ENCODE data around the gene GALNT17. TPM values are rescaled to one million over a fixed set of nuclear protein-coding genes. Genes with fewer than 3 reads are reported as not detected.
"Not testable (repeated sequence)": the region's sequence is repeated elsewhere in the genome, so short reads cannot be mapped to it uniquely, and the experiment has no call there.

GALNT17 gene
- total RNA-seq, 2 experiments from 2014 or later, result not detected

DNA sequence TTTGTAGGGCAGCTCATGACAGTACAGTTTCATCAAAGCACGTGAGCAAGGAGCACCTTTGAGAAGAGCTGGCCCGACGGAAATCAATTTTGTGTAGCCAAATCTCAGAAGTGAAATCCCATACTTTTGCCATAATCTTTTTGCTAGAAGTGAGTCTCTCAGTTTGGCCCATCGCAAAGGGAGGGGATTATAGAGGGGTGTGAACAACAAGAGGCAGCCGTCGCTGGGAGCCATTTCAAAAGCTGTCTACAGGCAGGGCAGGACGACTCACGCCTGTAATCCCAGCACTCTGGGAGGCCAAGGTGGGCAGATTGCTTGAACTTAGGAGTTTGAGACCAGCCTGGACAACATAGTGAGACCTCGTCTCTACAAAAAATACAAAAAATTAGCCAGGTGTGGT lies 599.8 kb downstream of the GALNT17 start:
- Mint-ChIP-seq H3K9me3 (ENCODE audit: low read depth) (peaks cover 4% of the 10 kb centered on the region), H3K4me1 (no peaks in the 10 kb centered on the region), H3K36me3 (no peaks in the 10 kb centered on the region), H3K27me3 (no peaks in the 10 kb centered on the region), H3K27ac (no peak overlapping the region), H3K4me3 (no peak overlapping the region)
- no peak for ATAC-seq
- CTCF ChIA-PET, result interaction anchor here (0.6 to 0.9 kb wide), 2 partner anchors 494 to 902 kb away, joined by 3 read pairs; no protein-coding TSS in a partner anchor
- no peak for DNase-seq

- ATAC-seq, result no peak
- Mint-ChIP-seq H3K27me3 (no peaks in the 10 kb centered on the region), H3K27ac (no peak overlapping the region), H3K36me3 (no peaks in the 10 kb centered on the region), H3K9me3 (ENCODE audit: low read depth) (no peaks in the 10 kb centered on the region), H3K4me1 (no peaks in the 10 kb centered on the region), H3K4me3 (no peak overlapping the region)
- DNase-seq, result peak; percentile 62
- CTCF ChIA-PET, result interaction anchor here (0.8 to 3.2 kb wide), 7 partner anchors 11 to 904 kb away, joined by 3 to 19 read pairs (median 3); no protein-coding TSS in a partner anchor
Observed at GRCh38 chr7:71733107-71733870, 601.3 kb downstream of the GALNT17 start.

GRCh38 chr7:71735961-71736556 lies 604.1 kb downstream of the GALNT17 start:
- H3K4me3 Mint-ChIP-seq, result no peak overlapping the region
- no peaks in the 10 kb centered on the region for H3K4me1 Mint-ChIP-seq
- no peaks in the 10 kb centered on the region for H3K36me3 Mint-ChIP-seq
- DNase-seq (peak; percentile 45), ATAC-seq (no peak)
- CTCF ChIA-PET, result interaction anchor here (1.1 to 1.9 kb wide), 3 partner anchors 11 to 906 kb away, joined by 3 to 9 read pairs (median 5); no protein-coding TSS in a partner anchor
- H3K27me3 Mint-ChIP-seq, result no peaks in the 10 kb centered on the region
- no peaks in the 10 kb centered on the region for H3K9me3 Mint-ChIP-seq (ENCODE audit: low read depth)
- no peak overlapping the region for H3K27ac Mint-ChIP-seq

GRCh38 chr7:71737931-71738540 lies 606.1 kb downstream of the GALNT17 start:
- H3K36me3 Mint-ChIP-seq; H3K27me3 Mint-ChIP-seq; H3K9me3 Mint-ChIP-seq (ENCODE audit: low read depth); ATAC-seq; DNase-seq; H3K4me3 Mint-ChIP-seq; H3K27ac Mint-ChIP-seq; CTCF ChIA-PET; H3K4me1 Mint-ChIP-seq: not testable (repeated sequence)

- DNase-seq (no peak), ATAC-seq (no peak)
- no peak overlapping the region for H3K27ac Mint-ChIP-seq
- peaks cover 6% of the 10 kb centered on the region for H3K9me3 Mint-ChIP-seq (ENCODE audit: low read depth)
- CTCF ChIA-PET, result no interaction called here
- H3K27me3 Mint-ChIP-seq, result no peaks in the 10 kb centered on the region
- H3K4me1 Mint-ChIP-seq, result no peaks in the 10 kb centered on the region
- H3K4me3 Mint-ChIP-seq, result no peak overlapping the region
- no peaks in the 10 kb centered on the region for H3K36me3 Mint-ChIP-seq
Observed at GRCh38 chr7:71739520-71740173, 607.7 kb downstream of the GALNT17 start.

DNA sequence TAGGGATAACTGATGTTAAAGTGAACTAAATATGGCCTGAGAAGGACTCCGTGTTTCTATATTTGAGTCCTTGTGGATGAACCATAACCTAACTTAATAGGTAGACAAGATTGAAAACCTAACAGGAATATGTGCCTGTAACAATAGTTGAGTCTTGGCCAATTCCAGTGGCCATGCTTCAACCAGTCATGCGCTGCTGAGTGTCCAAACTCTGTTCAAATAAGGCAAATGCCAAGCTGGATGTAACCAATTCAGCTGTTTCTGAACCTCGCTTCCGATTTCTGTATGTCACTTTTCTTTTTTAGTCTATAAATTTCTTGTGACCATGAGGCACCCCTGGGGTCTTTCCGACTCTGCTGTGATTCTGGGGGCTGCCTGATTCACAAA lies 608.2 kb downstream of the GALNT17 start:
- no peak overlapping the region for H3K27ac Mint-ChIP-seq
- CTCF ChIA-PET, result no interaction called here

GRCh38 chr7:71746006-71746405 lies 614.1 kb downstream of the GALNT17 start:
- Mint-ChIP-seq H3K27ac (no peak overlapping the region), H3K9me3 (ENCODE audit: low read depth) (peaks cover 11% of the 10 kb centered on the region), H3K36me3 (no peaks in the 10 kb centered on the region), H3K4me3 (no peak overlapping the region), H3K27me3 (no peaks in the 10 kb centered on the region), H3K4me1 (no peaks in the 10 kb centered on the region)
- no peak for ATAC-seq
- CTCF ChIA-PET, result no interaction called here
- no peak for DNase-seq

More for the DNA sequence above, 608.2 kb downstream of the GALNT17 start:
- DNase-seq, result no peak
- no peaks in the 10 kb centered on the region for H3K36me3 Mint-ChIP-seq
- no peak for ATAC-seq
- no peaks in the 10 kb centered on the region for H3K27me3 Mint-ChIP-seq
- H3K4me1 Mint-ChIP-seq, result no peaks in the 10 kb centered on the region
- H3K4me3 Mint-ChIP-seq, result no peak overlapping the region
- peaks cover 6% of the 10 kb centered on the region for H3K9me3 Mint-ChIP-seq (ENCODE audit: low read depth)

DNA sequence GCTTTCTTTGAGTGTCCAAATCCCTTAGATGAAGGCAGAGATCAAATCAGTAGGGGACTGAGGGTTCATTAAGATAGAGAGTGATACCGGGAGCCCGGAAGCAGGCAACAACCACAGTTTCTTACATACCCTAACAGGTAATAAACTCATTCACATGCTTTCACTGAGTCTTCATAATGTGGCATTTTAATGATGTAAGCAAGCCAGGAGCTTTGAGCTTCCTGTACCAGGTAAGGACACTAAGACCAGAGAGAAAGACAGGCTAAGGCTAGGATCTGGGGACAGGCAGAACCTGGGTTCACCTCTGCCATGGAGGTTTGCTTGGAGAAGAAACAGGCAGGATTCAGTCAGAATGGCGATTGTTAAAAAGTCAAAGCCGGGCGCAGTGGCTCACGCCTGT lies 618.3 kb downstream of the GALNT17 start:
- no peaks in the 10 kb centered on the region for H3K4me1 Mint-ChIP-seq
- H3K27me3 Mint-ChIP-seq, result no peaks in the 10 kb centered on the region
- no peak overlapping the region for H3K4me3 Mint-ChIP-seq
- DNase-seq (no peak), ATAC-seq (no peak)
- H3K27ac Mint-ChIP-seq, result no peak overlapping the region
- no peaks in the 10 kb centered on the region for H3K36me3 Mint-ChIP-seq
- H3K9me3 Mint-ChIP-seq (ENCODE audit: low read depth), result peaks cover 7% of the 10 kb centered on the region
- CTCF ChIA-PET, result interaction anchor here (1.1 kb wide), 1 partner anchor 17 kb away, joined by 3 read pairs; no protein-coding TSS in a partner anchor

- H3K4me1 Mint-ChIP-seq, result no peaks in the 10 kb centered on the region
- ATAC-seq, result no peak
Observed at GRCh38 chr7:71752171-71752935, 620.4 kb downstream of the GALNT17 start.

GRCh38 chr7:71753236-71753635 lies 621.3 kb downstream of the GALNT17 start:
- CTCF ChIA-PET, result no interaction called here
- no peaks in the 10 kb centered on the region for H3K4me1 Mint-ChIP-seq
- H3K4me3 Mint-ChIP-seq, result no peak overlapping the region
- H3K27me3 Mint-ChIP-seq, result no peaks in the 10 kb centered on the region
- no peak for ATAC-seq
- no peaks in the 10 kb centered on the region for H3K36me3 Mint-ChIP-seq
- H3K9me3 Mint-ChIP-seq (ENCODE audit: low read depth), result peaks cover 10% of the 10 kb centered on the region
- H3K27ac Mint-ChIP-seq, result no peak overlapping the region
- DNase-seq, result no peak

More at GRCh38 chr7:71752171-71752935, 620.4 kb downstream of the GALNT17 start:
- peak; percentile 41 for DNase-seq
- Mint-ChIP-seq H3K9me3 (ENCODE audit: low read depth) (peaks cover 10% of the 10 kb centered on the region), H3K36me3 (no peaks in the 10 kb centered on the region), H3K4me3 (no peak overlapping the region), H3K27me3 (no peaks in the 10 kb centered on the region), H3K27ac (no peak overlapping the region)
- CTCF ChIA-PET, result interaction anchor here (1.0 kb wide), 1 partner anchor 11 kb away, joined by 3 read pairs; no protein-coding TSS in a partner anchor

DNA sequence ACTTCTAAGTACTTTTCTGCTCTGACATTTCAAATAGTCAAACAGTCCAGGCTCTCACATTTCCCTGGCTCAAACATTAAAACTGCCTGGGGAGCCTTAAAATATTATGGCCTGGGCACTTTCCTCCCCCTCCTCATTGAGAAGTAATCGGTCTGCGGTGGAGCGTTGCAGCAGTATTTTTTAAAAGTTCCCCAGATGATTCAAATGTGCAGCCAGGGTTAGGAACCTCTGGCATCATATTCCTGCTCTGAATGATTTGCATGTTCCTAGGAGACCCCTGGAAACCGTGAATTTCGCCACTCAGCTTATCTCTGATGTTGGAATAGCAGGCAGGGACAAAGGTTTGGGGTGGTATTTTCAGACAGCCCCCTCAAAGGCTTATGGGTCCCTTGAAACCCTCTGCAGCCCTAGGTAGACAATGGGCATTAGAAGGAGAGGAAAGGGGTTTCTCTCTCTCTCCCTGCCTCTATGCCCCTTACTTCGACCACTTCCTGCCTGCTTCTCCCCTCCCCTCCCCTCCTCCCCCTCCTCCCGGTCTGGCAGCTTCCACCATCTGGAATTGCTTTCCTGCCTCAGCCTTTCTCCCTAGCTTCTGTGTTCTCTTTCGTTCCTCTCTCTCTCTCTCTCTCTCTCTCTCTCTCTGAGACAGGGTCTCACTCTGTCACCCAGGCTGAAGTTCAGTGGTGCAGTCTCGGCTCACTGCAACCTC lies 622.2 kb downstream of the GALNT17 start:
- no peak overlapping the region for H3K27ac Mint-ChIP-seq
- no peaks in the 10 kb centered on the region for H3K27me3 Mint-ChIP-seq
- no peak for DNase-seq
- H3K36me3 Mint-ChIP-seq, result no peaks in the 10 kb centered on the region
- no peak for ATAC-seq
- CTCF ChIA-PET, result no interaction called here
- no peaks in the 10 kb centered on the region for H3K4me1 Mint-ChIP-seq
- H3K9me3 Mint-ChIP-seq (ENCODE audit: low read depth), result peaks cover 10% of the 10 kb centered on the region
- H3K4me3 Mint-ChIP-seq, result no peak overlapping the region

DNA sequence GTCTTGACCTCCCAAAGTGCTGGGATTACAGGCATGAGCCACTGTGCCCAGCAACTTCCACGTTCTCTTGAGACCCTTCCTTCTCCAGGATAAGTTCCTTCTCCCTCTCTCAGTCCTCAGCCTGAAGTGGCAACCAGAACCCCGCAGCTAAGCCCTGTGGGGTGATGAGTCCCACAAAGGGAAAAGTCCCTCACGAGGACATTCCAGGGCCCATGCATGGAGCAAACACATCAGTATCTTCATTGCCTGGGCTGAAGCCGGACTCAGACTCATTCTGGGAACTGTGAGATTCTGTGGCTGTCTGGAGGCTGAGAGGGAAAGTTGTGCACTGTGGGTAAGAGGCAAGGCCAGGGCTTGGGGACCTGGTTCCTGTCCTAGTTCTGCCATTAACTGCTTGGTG lies 622.9 kb downstream of the GALNT17 start:
- no peak overlapping the region for H3K27ac Mint-ChIP-seq
- ATAC-seq (no peak), DNase-seq (no peak)
- peaks cover 8% of the 10 kb centered on the region for H3K9me3 Mint-ChIP-seq (ENCODE audit: low read depth)
- H3K27me3 Mint-ChIP-seq, result no peaks in the 10 kb centered on the region
- CTCF ChIA-PET, result no interaction called here
- H3K36me3 Mint-ChIP-seq, result no peaks in the 10 kb centered on the region
- no peak overlapping the region for H3K4me3 Mint-ChIP-seq
- no peaks in the 10 kb centered on the region for H3K4me1 Mint-ChIP-seq

Data from activated CD8-positive, alpha-beta memory T cell treated with anti-CD3 and anti-CD28 coated beads, Interleukin-2, amount 10 ng/mL, durations not matched to agents 7 days and 5 days (primary cell).